K562 (cell line): Measurements from ENCODE around the gene PPM1D. TPM values are rescaled to one million over a fixed set of nuclear protein-coding genes. Genes with fewer than 3 reads are reported as not detected.

Experiments used
- BRCA1 ChIP-seq, 2 experiments: fragments of 450-650 bp in 1 of 2; sonication (generic) in 1 of 2; formaldehyde crosslinking in 1 of 2; IDR thresholded peaks; 2 replicates each; pipeline versions ENCODE4 v1.5.0 to v1.6.1; 2017 to 2020; ENCODE audit warnings: mild to moderate bottlenecking in 1 of 2, missing genetic modification reagents in 1 of 2
- C11orf30 ChIP-seq: fragments of 450-650 bp; IDR thresholded peaks from 2 replicates; pipeline ENCODE4 v1.6.1; 2016; ENCODE audit warnings: low read depth, mild to moderate bottlenecking
- CBX2 ChIP-seq: fragments of 200-600 bp; sonication (generic); IDR thresholded peaks from one replicate; pipeline ENCODE4 v1.6.1; 2012; ENCODE audit warnings: mild to moderate bottlenecking, low read length, inconsistent platforms; ENCODE audit not compliant: insufficient read depth, poor library complexity, severe bottlenecking
- CREM ChIP-seq: IDR thresholded peaks from 2 replicates; pipeline ENCODE4 v1.6.1; 2014; ENCODE audit warnings: antibody characterized with exemption, low read depth
- EP400 ChIP-seq: fragments of 450-650 bp; IDR thresholded peaks from 2 replicates; pipeline ENCODE4 v1.6.1; 2017; ENCODE audit warnings: antibody characterized with exemption, mild to moderate bottlenecking, moderate library complexity
- ETS1 ChIP-seq: conservative IDR thresholded peaks from 2 replicates; pipeline ENCODE4 v1.6.1; 2011; ENCODE audit warnings: low read depth, mild to moderate bottlenecking, low read length; ENCODE audit not compliant: control insufficient read depth
- HDAC2 ChIP-seq: fragments of 450-650 bp; IDR thresholded peaks from 2 replicates; pipeline ENCODE4 v1.6.1; 2016; ENCODE audit warnings: mild to moderate bottlenecking
- NR2C1 ChIP-seq, 2 experiments: fragments of 450-650 bp; IDR thresholded peaks; 2 replicates each; pipeline ENCODE4 v1.6.1; 2017; ENCODE audit warnings: mild to moderate bottlenecking in 2 of 2, antibody characterized with exemption in 1 of 2, inconsistent platforms in 1 of 2, missing compliant biosample characterization in 1 of 2, missing genetic modification characterization in 1 of 2
- USF2 ChIP-seq: sonication (generic); formaldehyde crosslinking; IDR thresholded peaks from 2 replicates; pipeline ENCODE4 v1.5.0; 2020; ENCODE audit warnings: missing genetic modification reagents
- YY1 ChIP-seq, 3 experiments: IDR thresholded peaks; 2 replicates each; pipeline ENCODE4 v1.6.1; 2011; ENCODE audit warnings: low read length in 2 of 3, mild to moderate bottlenecking in 2 of 3, moderate library complexity in 2 of 3, borderline replicate concordance in 1 of 3, control low read depth in 1 of 3, low read depth in 1 of 3; ENCODE audit not compliant: insufficient read depth in 3 of 3, insufficient replicate concordance in 2 of 3, control insufficient read depth in 1 of 3, insufficient read length in 1 of 3; ENCODE audit errors: extremely low read depth in 1 of 3
- ZNF586 ChIP-seq: fragments of 450-650 bp; formaldehyde crosslinking; conservative IDR thresholded peaks from 2 replicates; pipeline ENCODE4 v1.4.0; 2020; ENCODE audit warnings: mild to moderate bottlenecking, moderate library complexity
- ZNF76 ChIP-seq: fragments of 250-450 bp; sonication (Bioruptor Pico); IDR thresholded peaks from 2 replicates; pipeline ENCODE4 v1.4.0; 2020; ENCODE audit warnings: mild to moderate bottlenecking, moderate library complexity, borderline replicate concordance
- polyA plus RNA-seq, 8 experiments: library from polyadenylated mRNA; depleted of rRNA in 4 of 8; stranded (reverse) in 5 of 8; unstranded in 3 of 8; fragments of >200 nt; fragmentation: Nextera tagmentation in 2 of 8; fragmentation: Illumina TruSeq in 1 of 8; extraction: Ambion mirVana in 2 of 8; extraction: Trizol in 1 of 8; gene quantifications; 2 replicates each; pipeline versions ENCODE4 v1.2.1 to v1.2.3, GENCODE V29; 2011 to 2014; ENCODE audit warnings: inconsistent platforms in 1 of 8, missing spikeins in 1 of 8
- total RNA-seq, 7 experiments: library from RNA; depleted of rRNA in 6 of 7; stranded (reverse); fragments of >200 nt in 6 of 7; fragmentation: Illumina TruSeq in 2 of 7; extraction: Trizol in 2 of 7; gene quantifications; 2 replicates each; pipeline versions ENCODE4 v1.2.1 to v1.2.3, GENCODE V29; 2011 to 2021; ENCODE audit warnings: low replicate concordance in 1 of 7
- TF ChIP-seq, protein P1 (sequence below): sonication (generic); formaldehyde crosslinking; IDR thresholded peaks from 2 replicates; pipeline ENCODE4 v1.8.1; 2023; ENCODE audit warnings: mild to moderate bottlenecking, missing genetic modification reagents, moderate library complexity
- TF ChIP-seq, protein P2 (sequence below): fragments of 250-450 bp; sonication (Bioruptor Pico); IDR thresholded peaks from 2 replicates; pipeline ENCODE4 v1.9.0; 2021; ENCODE audit warnings: mild to moderate bottlenecking
- TF ChIP-seq, protein P3 (sequence below): sonication (generic); formaldehyde crosslinking; IDR thresholded peaks from 2 replicates; pipeline ENCODE4 v1.8.0; 2023; ENCODE audit warnings: missing genetic modification reagents, mild to moderate bottlenecking, borderline replicate concordance

The PPM1D gene
- total and polyA plus RNA-seq, 9 of the 15 experiments (the other 6 are each of a cell fraction or from before 2014, with no cell fraction given): 2.1 to 19.0 (median 7.8) TPM

DNA sequence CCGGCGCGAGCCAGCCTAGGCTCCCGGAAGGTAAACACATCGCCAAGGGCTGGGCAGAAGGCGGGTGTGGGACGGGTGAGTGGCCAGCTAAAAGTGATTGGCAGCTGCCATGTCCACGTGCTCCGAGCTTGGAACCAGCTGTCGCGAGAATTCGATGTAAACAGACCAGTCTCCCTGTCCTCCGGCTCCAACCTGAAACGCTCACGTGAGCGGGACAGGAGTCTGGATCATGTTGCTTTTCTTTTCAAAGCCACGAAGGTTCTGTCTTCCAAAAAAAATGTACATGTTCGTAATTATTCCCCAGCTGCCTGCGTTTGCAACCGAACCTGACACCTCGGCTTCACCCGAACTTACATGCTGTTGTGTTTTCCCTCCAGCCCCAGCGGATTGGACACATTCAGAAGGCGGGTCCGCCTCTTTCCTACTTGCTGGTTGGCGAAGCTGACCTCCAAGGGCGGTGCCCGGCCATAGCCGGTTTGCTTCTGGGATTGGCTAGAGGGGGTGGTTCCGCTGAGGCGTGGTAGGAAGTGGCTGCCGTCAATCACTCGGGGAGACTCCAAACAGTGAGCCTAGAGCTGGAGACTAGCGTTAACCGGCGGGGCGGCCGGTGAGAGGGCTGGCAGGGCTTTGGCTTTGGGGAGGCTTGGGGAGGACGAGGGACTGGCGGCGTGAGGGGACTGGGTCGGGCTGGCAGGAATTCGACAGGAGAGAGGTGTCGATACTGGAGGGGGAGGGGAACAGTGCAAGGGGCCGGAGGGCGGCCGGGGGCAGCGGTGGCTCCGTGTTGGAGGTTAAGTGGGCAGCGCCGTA lies 77.5 kb downstream of the PPM1D start, which contains the start of gene BCAS3 (continued):
- peak in 2 of 3 experiments; percentile 55 to 62 for TF ChIP-seq YY1 (IDR thresholded peaks at IDR 0.05; ENCODE audit: borderline replicate concordance in 1 of 3, control insufficient read depth in 1 of 3, extremely low read depth in 1 of 3, insufficient read depth in 3 of 3, insufficient read length in 1 of 3, insufficient replicate concordance in 2 of 3, low read depth in 1 of 3, low read length in 2 of 3)
- TF ChIP-seq CREM: no peak; the same call in 1 of the 2 replicates
- TF ChIP-seq CBX2: no peak
- TF ChIP-seq EP400: peak; percentile 85
- TF ChIP-seq, protein P1, sequence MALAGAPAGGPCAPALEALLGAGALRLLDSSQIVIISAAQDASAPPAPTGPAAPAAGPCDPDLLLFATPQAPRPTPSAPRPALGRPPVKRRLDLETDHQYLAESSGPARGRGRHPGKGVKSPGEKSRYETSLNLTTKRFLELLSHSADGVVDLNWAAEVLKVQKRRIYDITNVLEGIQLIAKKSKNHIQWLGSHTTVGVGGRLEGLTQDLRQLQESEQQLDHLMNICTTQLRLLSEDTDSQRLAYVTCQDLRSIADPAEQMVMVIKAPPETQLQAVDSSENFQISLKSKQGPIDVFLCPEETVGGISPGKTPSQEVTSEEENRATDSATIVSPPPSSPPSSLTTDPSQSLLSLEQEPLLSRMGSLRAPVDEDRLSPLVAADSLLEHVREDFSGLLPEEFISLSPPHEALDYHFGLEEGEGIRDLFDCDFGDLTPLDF (CRISPR knock-in tag): peak; percentile 76; the same call in 1 of the 2 replicates
- TF ChIP-seq NR2C1 (IDR thresholded peaks at IDR 0.05): peak; percentile 97
- TF ChIP-seq NR2C1 (tag; IDR thresholded peaks at IDR 0.05): peak; percentile 97
- TF ChIP-seq, protein P2, sequence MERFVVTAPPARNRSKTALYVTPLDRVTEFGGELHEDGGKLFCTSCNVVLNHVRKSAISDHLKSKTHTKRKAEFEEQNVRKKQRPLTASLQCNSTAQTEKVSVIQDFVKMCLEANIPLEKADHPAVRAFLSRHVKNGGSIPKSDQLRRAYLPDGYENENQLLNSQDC (CRISPR knock-in tag): no peak
- no peak for TF ChIP-seq ZNF586 (CRISPR knock-in tag)
- TF ChIP-seq ZNF76: no peak
- peak; percentile 78 for TF ChIP-seq HDAC2
- no peak for TF ChIP-seq BRCA1 (IDR thresholded peaks at IDR 0.05)
- no peak for TF ChIP-seq BRCA1 (CRISPR knock-in tag; IDR thresholded peaks at IDR 0.05)
- TF ChIP-seq USF2 (CRISPR knock-in tag): peak; percentile 94
- TF ChIP-seq ETS1: no peak
- TF ChIP-seq, protein P3, sequence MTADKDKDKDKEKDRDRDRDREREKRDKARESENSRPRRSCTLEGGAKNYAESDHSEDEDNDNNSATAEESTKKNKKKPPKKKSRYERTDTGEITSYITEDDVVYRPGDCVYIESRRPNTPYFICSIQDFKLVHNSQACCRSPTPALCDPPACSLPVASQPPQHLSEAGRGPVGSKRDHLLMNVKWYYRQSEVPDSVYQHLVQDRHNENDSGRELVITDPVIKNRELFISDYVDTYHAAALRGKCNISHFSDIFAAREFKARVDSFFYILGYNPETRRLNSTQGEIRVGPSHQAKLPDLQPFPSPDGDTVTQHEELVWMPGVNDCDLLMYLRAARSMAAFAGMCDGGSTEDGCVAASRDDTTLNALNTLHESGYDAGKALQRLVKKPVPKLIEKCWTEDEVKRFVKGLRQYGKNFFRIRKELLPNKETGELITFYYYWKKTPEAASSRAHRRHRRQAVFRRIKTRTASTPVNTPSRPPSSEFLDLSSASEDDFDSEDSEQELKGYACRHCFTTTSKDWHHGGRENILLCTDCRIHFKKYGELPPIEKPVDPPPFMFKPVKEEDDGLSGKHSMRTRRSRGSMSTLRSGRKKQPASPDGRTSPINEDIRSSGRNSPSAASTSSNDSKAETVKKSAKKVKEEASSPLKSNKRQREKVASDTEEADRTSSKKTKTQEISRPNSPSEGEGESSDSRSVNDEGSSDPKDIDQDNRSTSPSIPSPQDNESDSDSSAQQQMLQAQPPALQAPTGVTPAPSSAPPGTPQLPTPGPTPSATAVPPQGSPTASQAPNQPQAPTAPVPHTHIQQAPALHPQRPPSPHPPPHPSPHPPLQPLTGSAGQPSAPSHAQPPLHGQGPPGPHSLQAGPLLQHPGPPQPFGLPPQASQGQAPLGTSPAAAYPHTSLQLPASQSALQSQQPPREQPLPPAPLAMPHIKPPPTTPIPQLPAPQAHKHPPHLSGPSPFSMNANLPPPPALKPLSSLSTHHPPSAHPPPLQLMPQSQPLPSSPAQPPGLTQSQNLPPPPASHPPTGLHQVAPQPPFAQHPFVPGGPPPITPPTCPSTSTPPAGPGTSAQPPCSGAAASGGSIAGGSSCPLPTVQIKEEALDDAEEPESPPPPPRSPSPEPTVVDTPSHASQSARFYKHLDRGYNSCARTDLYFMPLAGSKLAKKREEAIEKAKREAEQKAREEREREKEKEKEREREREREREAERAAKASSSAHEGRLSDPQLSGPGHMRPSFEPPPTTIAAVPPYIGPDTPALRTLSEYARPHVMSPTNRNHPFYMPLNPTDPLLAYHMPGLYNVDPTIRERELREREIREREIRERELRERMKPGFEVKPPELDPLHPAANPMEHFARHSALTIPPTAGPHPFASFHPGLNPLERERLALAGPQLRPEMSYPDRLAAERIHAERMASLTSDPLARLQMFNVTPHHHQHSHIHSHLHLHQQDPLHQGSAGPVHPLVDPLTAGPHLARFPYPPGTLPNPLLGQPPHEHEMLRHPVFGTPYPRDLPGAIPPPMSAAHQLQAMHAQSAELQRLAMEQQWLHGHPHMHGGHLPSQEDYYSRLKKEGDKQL (CRISPR knock-in tag): no peak
- TF ChIP-seq C11orf30: peak; percentile 70; the same call in 1 of the 2 replicates
